K562 (cell line): ENCODE results near the gene TNIK. TPM values are rescaled to one million over a fixed set of nuclear protein-coding genes. Genes with fewer than 3 reads are reported as not detected.
A peak's percentile ranks its signal among the peaks of the same experiment; 100 is the strongest.

ENCODE experiments used
- IFI16 ChIP-seq: fragments of 250-450 bp; sonication (Bioruptor Pico); IDR thresholded peaks from 2 replicates; pipeline ENCODE4 v2.1.2; 2022; ENCODE audit warnings: mild to moderate bottlenecking, inconsistent platforms
- NFYB ChIP-seq: IDR thresholded peaks from 2 replicates; pipeline ENCODE4 v1.6.1; 2011; ENCODE audit warnings: mild to moderate bottlenecking, moderate library complexity; ENCODE audit not compliant: insufficient read length; ENCODE audit errors: extremely low read depth
- NRF1 ChIP-seq, 2 experiments: fragments of 450-650 bp; IDR thresholded peaks in 1 of 2; conservative IDR thresholded peaks in 1 of 2; 2 replicates each; pipeline ENCODE4 v1.6.1; 2014; ENCODE audit warnings: mild to moderate bottlenecking in 2 of 2
- RAD51 ChIP-seq: fragments of 450-650 bp; IDR thresholded peaks from 2 replicates; pipeline ENCODE4 v1.7.1; 2016; ENCODE audit warnings: low read depth, mild to moderate bottlenecking, borderline replicate concordance
- TAF15 ChIP-seq: fragments of 200-400 bp; formaldehyde crosslinking; IDR thresholded peaks from 2 replicates; pipeline ENCODE4 v1.6.1; 2017; ENCODE audit warnings: mild to moderate bottlenecking, low read depth, low read length, moderate library complexity
- ZBTB40 ChIP-seq, 2 experiments: fragments of 450-650 bp in 1 of 2; sonication (generic) in 1 of 2; formaldehyde crosslinking in 1 of 2; IDR thresholded peaks; 2 replicates each; pipeline versions ENCODE4 v1.7.1 to v1.9.0; 2016 to 2022; ENCODE audit warnings: inconsistent platforms in 1 of 2, mild to moderate bottlenecking in 1 of 2, missing genetic modification reagents in 1 of 2
- ZNF644 ChIP-seq: fragments of 200-800 bp; sonication (Bioruptor generic); IDR thresholded peaks from 2 replicates; pipeline ENCODE4 v1.6.1; 2016; ENCODE audit warnings: low read depth, missing genetic modification characterization, missing compliant biosample characterization
- polyA plus RNA-seq, 8 experiments: library from polyadenylated mRNA; depleted of rRNA in 4 of 8; stranded (reverse) in 5 of 8; unstranded in 3 of 8; fragments of >200 nt; fragmentation: Nextera tagmentation in 2 of 8; fragmentation: Illumina TruSeq in 1 of 8; extraction: Ambion mirVana in 2 of 8; extraction: Trizol in 1 of 8; gene quantifications; 2 replicates each; pipeline versions ENCODE4 v1.2.1 to v1.2.3, GENCODE V29; 2011 to 2014; ENCODE audit warnings: inconsistent platforms in 1 of 8, missing spikeins in 1 of 8
- total RNA-seq, 7 experiments: library from RNA; depleted of rRNA in 6 of 7; stranded (reverse); fragments of >200 nt in 6 of 7; fragmentation: Illumina TruSeq in 2 of 7; extraction: Trizol in 2 of 7; gene quantifications; 2 replicates each; pipeline versions ENCODE4 v1.2.1 to v1.2.3, GENCODE V29; 2011 to 2021; ENCODE audit warnings: low replicate concordance in 1 of 7
- TF ChIP-seq, protein P1 (sequence below), 2 experiments: fragments of 450-650 bp; conservative IDR thresholded peaks; 2 replicates each; pipeline ENCODE4 v1.6.1; 2017; ENCODE audit warnings: mild to moderate bottlenecking in 2 of 2, moderate library complexity in 2 of 2
- TF ChIP-seq, protein P2 (sequence below): fragments of 450-650 bp; IDR thresholded peaks from 2 replicates; pipeline ENCODE4 v1.6.1; 2014; ENCODE audit warnings: low read depth, mild to moderate bottlenecking, moderate library complexity, borderline replicate concordance
- TF ChIP-seq, protein P3 (sequence below): fragments of 250-450 bp; sonication (Bioruptor Pico); IDR thresholded peaks from 2 replicates; pipeline ENCODE4 v1.5.0; 2022; ENCODE audit warnings: mild to moderate bottlenecking
- TF ChIP-seq, protein P4 (sequence below): IDR thresholded peaks from 2 replicates; pipeline ENCODE4 v1.6.1; 2011; ENCODE audit not compliant: insufficient read length; ENCODE audit errors: extremely low read depth

Gene TNIK
- total and polyA plus RNA-seq, 9 of the 15 experiments (the other 6 are each of a cell fraction or from before 2014, with no cell fraction given) = 6.6 to 39.0 (median 24.7) TPM

GRCh38 chr3:171183042-171183441, 277.2 kb downstream of the TNIK start (continued):
- peak; percentile 66 for TF ChIP-seq ZBTB40 (IDR thresholded peaks at IDR 0.05)
- TF ChIP-seq ZBTB40 (CRISPR knock-in tag; IDR thresholded peaks at IDR 0.05) = no peak
- TF ChIP-seq NFYB = no peak
- TF ChIP-seq TAF15 = no peak
- TF ChIP-seq IFI16 (CRISPR knock-in tag) = no peak
- TF ChIP-seq, protein P1, sequence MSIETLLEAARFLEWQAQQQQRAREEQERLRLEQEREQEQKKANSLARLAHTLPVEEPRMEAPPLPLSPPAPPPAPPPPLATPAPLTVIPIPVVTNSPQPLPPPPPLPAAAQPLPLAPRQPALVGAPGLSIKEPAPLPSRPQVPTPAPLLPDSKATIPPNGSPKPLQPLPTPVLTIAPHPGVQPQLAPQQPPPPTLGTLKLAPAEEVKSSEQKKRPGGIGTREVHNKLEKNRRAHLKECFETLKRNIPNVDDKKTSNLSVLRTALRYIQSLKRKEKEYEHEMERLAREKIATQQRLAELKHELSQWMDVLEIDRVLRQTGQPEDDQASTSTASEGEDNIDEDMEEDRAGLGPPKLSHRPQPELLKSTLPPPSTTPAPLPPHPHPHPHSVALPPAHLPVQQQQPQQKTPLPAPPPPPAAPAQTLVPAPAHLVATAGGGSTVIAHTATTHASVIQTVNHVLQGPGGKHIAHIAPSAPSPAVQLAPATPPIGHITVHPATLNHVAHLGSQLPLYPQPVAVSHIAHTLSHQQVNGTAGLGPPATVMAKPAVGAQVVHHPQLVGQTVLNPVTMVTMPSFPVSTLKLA (conservative IDR thresholded peaks at IDR 0.05) = peak; percentile 78 to 85
- TF ChIP-seq, protein P2, sequence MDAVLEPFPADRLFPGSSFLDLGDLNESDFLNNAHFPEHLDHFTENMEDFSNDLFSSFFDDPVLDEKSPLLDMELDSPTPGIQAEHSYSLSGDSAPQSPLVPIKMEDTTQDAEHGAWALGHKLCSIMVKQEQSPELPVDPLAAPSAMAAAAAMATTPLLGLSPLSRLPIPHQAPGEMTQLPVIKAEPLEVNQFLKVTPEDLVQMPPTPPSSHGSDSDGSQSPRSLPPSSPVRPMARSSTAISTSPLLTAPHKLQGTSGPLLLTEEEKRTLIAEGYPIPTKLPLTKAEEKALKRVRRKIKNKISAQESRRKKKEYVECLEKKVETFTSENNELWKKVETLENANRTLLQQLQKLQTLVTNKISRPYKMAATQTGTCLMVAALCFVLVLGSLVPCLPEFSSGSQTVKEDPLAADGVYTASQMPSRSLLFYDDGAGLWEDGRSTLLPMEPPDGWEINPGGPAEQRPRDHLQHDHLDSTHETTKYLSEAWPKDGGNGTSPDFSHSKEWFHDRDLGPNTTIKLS = peak; percentile 76; the same call in 1 of the 2 replicates
- peak; percentile 61; the same call in 1 of the 2 replicates for TF ChIP-seq RAD51
- TF ChIP-seq ZNF644 = peak; percentile 67; the same call in 1 of the 2 replicates
- TF ChIP-seq, protein P3, sequence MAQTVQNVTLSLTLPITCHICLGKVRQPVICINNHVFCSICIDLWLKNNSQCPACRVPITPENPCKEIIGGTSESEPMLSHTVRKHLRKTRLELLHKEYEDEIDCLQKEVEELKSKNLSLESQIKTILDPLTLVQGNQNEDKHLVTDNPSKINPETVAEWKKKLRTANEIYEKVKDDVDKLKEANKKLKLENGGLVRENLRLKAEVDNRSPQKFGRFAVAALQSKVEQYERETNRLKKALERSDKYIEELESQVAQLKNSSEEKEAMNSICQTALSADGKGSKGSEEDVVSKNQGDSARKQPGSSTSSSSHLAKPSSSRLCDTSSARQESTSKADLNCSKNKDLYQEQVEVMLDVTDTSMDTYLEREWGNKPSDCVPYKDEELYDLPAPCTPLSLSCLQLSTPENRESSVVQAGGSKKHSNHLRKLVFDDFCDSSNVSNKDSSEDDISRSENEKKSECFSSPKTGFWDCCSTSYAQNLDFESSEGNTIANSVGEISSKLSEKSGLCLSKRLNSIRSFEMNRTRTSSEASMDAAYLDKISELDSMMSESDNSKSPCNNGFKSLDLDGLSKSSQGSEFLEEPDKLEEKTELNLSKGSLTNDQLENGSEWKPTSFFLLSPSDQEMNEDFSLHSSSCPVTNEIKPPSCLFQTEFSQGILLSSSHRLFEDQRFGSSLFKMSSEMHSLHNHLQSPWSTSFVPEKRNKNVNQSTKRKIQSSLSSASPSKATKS (CRISPR knock-in tag) = peak; percentile 27; the same call in 1 of the 2 replicates
- TF ChIP-seq, protein P4, sequence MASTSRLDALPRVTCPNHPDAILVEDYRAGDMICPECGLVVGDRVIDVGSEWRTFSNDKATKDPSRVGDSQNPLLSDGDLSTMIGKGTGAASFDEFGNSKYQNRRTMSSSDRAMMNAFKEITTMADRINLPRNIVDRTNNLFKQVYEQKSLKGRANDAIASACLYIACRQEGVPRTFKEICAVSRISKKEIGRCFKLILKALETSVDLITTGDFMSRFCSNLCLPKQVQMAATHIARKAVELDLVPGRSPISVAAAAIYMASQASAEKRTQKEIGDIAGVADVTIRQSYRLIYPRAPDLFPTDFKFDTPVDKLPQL = no peak
- no peak; a peak in 1 of 4 replicates for TF ChIP-seq NRF1 (conservative IDR thresholded peaks at IDR 0.05 in 1 of 2, IDR thresholded peaks at IDR 0.05 in 1 of 2)
